IPS-11a (cell line): Measurements from ENCODE around the gene PVR.
"Not testable (repeated sequence)": the region's sequence is repeated elsewhere in the genome, so short reads cannot be mapped to it uniquely, and the experiment has no call there.

Source experiments
- H3K4me3 ChIP-seq: one replicate; pipeline ENCODE4 v1.5.1; 2013; ENCODE audit warnings: low read depth, low read length, control low read depth

The PVR gene

GRCh38 chr19:44645407-44646048 lies 1.8 kb downstream of the PVR start:
- no peak overlapping the region for H3K4me3 ChIP-seq

GRCh38 chr19:44646049-44646416 lies 2.3 kb downstream of the PVR start:
- no peak overlapping the region for H3K4me3 ChIP-seq

- H3K4me3 ChIP-seq, result no peak overlapping the region
Observed at GRCh38 chr19:44647144-44647543, 3.4 kb downstream of the PVR start.

- no peak overlapping the region for H3K4me3 ChIP-seq
Observed at GRCh38 chr19:44648631-44649251, 5.0 kb downstream of the PVR start.

- H3K4me3 ChIP-seq, result no peak overlapping the region
Observed at GRCh38 chr19:44649578-44650145, 6.0 kb downstream of the PVR start.

GRCh38 chr19:44653343-44653742 lies 9.6 kb downstream of the PVR start:
- no peak overlapping the region for H3K4me3 ChIP-seq

- H3K4me3 ChIP-seq, result no peak overlapping the region
Observed at GRCh38 chr19:44653977-44654774, 10.5 kb downstream of the PVR start.

GRCh38 chr19:44657211-44657921 lies 13.7 kb downstream of the PVR start:
- no peak overlapping the region for H3K4me3 ChIP-seq

GRCh38 chr19:44658069-44658733 lies 14.5 kb downstream of the PVR start:
- no peak overlapping the region for H3K4me3 ChIP-seq

GRCh38 chr19:44660081-44660480 lies 16.4 kb downstream of the PVR start:
- H3K4me3 ChIP-seq, result no peak overlapping the region

GRCh38 chr19:44661205-44661604 lies 17.5 kb downstream of the PVR start:
- no peak overlapping the region for H3K4me3 ChIP-seq

- H3K4me3 ChIP-seq, result no peak overlapping the region
Observed at GRCh38 chr19:44661904-44662303, 18.2 kb downstream of the PVR start.

GRCh38 chr19:44662691-44663385 lies 19.1 kb downstream of the PVR start:
- H3K4me3 ChIP-seq, result no peak overlapping the region

- no peak overlapping the region for H3K4me3 ChIP-seq
Observed at GRCh38 chr19:44663996-44664395, 20.3 kb downstream of the PVR start.

- H3K4me3 ChIP-seq, result no peak overlapping the region
Observed at GRCh38 chr19:44664976-44665375, 21.3 kb downstream of the PVR start.

- no peak overlapping the region for H3K4me3 ChIP-seq
Observed at GRCh38 chr19:44666852-44667556, 23.3 kb downstream of the PVR start.

GRCh38 chr19:44668985-44669764 lies 25.5 kb downstream of the PVR start:
- H3K4me3 ChIP-seq, result no peak overlapping the region

GRCh38 chr19:44670027-44670426 lies 26.3 kb downstream of the PVR start:
- H3K4me3 ChIP-seq, result not testable (repeated sequence)

GRCh38 chr19:44671400-44671799 lies 27.7 kb downstream of the PVR start, which contains the start of gene CEACAM19:
Gene CEACAM19, plus strand, starts transcription at chr19:44671482. Its CDS starts 450 bp downstream, at chr19:44671932.
- no peak within 1 kb of the TSS for H3K4me3 ChIP-seq
